Measurements from ENCODE around the gene DCST1. TPM values are rescaled to one million over a fixed set of nuclear protein-coding genes. Genes with fewer than 3 reads are reported as not detected.

The DCST1 gene
- total and polyA plus RNA-seq, 2 donors (not counting 3 experiments of a cell fraction or from before 2014, with no cell fraction given) = not detected

DNA sequence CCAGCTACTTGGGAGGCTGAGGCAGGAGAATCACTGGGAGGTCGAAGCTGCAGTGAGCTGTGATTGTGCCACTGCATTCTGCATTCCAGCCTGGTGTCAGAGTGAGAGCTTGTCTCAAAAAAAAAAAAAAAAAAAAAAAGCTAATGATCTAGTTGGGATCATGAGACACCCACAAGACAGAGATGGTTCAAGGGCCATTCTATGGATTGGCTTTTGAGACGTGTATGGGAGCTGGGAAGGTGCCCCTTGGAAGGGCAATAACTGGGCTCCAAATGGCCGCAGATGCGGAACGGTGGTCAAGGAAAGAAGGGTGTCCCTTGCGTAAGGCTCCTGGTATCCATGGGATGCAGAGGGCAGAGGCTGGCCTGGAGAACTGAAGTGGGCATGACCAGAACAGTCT is 10.7 kb downstream of the DCST1 start:
- H3K79me2 ChIP-seq (ENCODE audit: control insufficient read depth, insufficient read depth, low read length) = no peaks in the 10 kb centered on the region
- ChIA-PET CTCF (interaction anchor here (0.5 to 4.5 kb wide), 30 partner anchors 10 to 128 kb away, joined by 3 to 67 read pairs (median 4); partner anchors contain the start of genes DCST1, DCST2, EFNA3 and EFNA4), POLR2A (interaction anchor here (0.6 to 0.8 kb wide), 3 partner anchors 40 to 485 kb away, joined by 3 to 8 read pairs (median 7); no protein-coding TSS in a partner anchor)
- no peaks in the 10 kb centered on the region for H3K9me3 ChIP-seq (replicated peaks; ENCODE audit: control insufficient read depth, insufficient read depth, low read length)
- H3K4me3 ChIP-seq (replicated peaks in 1 of 3; ENCODE audit: insufficient read depth in 1 of 3, low read depth in 1 of 3, low read length in 3 of 3) = no peak overlapping the region
- no peak overlapping the region for H3K27ac ChIP-seq (ENCODE audit: insufficient read depth, low read depth, low read length)
- no peaks in the 10 kb centered on the region for H3K36me3 ChIP-seq (ENCODE audit: control insufficient read depth in 2 of 2, extremely low read depth in 1 of 2, insufficient read depth in 2 of 2, low read length in 2 of 2)
- peak overlapping the region; percentile 82 for H2AFZ ChIP-seq (ENCODE audit: low read depth, low read length)
- DNase-seq (ENCODE audit: low read depth, low spot score) = no peak
- H3K4me2 ChIP-seq (ENCODE audit: insufficient read depth, low read length) = no peak overlapping the region
- dilution Hi-C loops (cut with MboI; ENCODE audit: extremely low pct_ligation_motif_present, low sequenced_read_pairs) (no loop called here), intact Hi-C loops (cut with micrococcal nuclease) (loop anchor here (2.0 kb wide), 1 partner anchor 42 kb away; the partner anchor contains the start of gene ZBTB7B)
- no TSS peak for BruUV-seq (replicated peaks)
- peaks cover 12% of the 10 kb centered on the region for H3K4me1 ChIP-seq (ENCODE audit: control insufficient read depth, extremely low read depth, insufficient read depth, low read length)
- TF ChIP-seq POLR2A (IDR thresholded peaks at IDR 0.05; ENCODE audit: low read depth, low read length) = no peak
- TF ChIP-seq EZH2 (IDR thresholded peaks at IDR 0.05; ENCODE audit: borderline replicate concordance, low read depth, low read length, severe bottlenecking) = no peak
- TF ChIP-seq MYC (IDR thresholded peaks at IDR 0.05; ENCODE audit: low read depth, low read length) = no peak
- no peak for TF ChIP-seq FOS (IDR thresholded peaks at IDR 0.05; ENCODE audit: borderline replicate concordance, insufficient read depth, low read length)
- TF ChIP-seq, protein P1, sequence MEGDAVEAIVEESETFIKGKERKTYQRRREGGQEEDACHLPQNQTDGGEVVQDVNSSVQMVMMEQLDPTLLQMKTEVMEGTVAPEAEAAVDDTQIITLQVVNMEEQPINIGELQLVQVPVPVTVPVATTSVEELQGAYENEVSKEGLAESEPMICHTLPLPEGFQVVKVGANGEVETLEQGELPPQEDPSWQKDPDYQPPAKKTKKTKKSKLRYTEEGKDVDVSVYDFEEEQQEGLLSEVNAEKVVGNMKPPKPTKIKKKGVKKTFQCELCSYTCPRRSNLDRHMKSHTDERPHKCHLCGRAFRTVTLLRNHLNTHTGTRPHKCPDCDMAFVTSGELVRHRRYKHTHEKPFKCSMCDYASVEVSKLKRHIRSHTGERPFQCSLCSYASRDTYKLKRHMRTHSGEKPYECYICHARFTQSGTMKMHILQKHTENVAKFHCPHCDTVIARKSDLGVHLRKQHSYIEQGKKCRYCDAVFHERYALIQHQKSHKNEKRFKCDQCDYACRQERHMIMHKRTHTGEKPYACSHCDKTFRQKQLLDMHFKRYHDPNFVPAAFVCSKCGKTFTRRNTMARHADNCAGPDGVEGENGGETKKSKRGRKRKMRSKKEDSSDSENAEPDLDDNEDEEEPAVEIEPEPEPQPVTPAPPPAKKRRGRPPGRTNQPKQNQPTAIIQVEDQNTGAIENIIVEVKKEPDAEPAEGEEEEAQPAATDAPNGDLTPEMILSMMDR (IDR thresholded peaks at IDR 0.05; ENCODE audit: extremely low read depth in 1 of 2, insufficient read depth in 1 of 2, low read depth in 1 of 2, low read length in 2 of 2) = no peak
- no peak for TF ChIP-seq JUN (IDR thresholded peaks at IDR 0.05; ENCODE audit: borderline replicate concordance, insufficient read depth, insufficient read length, low read depth)
- TF ChIP-seq POLR2AphosphoS5 (IDR thresholded peaks at IDR 0.05; ENCODE audit: insufficient read depth, low read depth, low read length) = no peak
- TF ChIP-seq, protein P2, sequence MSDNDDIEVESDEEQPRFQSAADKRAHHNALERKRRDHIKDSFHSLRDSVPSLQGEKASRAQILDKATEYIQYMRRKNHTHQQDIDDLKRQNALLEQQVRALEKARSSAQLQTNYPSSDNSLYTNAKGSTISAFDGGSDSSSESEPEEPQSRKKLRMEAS (IDR thresholded peaks at IDR 0.05; ENCODE audit: insufficient read depth, insufficient read length) = no peak
- no peak for TF ChIP-seq GATA2 (IDR thresholded peaks at IDR 0.05; ENCODE audit: insufficient read depth, insufficient read length, low read depth, low read length)
- H3K27me3 ChIP-seq (ENCODE audit: control insufficient read depth in 2 of 2, insufficient read depth in 2 of 2, low read length in 2 of 2) = no peaks in the 10 kb centered on the region
- FAIRE-seq = no peak
- H3K9me1 ChIP-seq (replicated peaks; ENCODE audit: control insufficient read depth, extremely low read depth, insufficient read depth, low read length) = no peaks in the 10 kb centered on the region
- H4K20me1 ChIP-seq (replicated peaks; ENCODE audit: control insufficient read depth, extremely low read depth, insufficient read depth, low read length) = no peaks in the 10 kb centered on the region
- no peak overlapping the region for H3K9ac ChIP-seq (replicated peaks; ENCODE audit: extremely low read depth, insufficient read depth, low read length)
